ENCODE data around the gene SOX6. TPM values are rescaled to one million over a fixed set of nuclear protein-coding genes. Genes with fewer than 3 reads are reported as not detected.

The SOX6 gene
- total and polyA plus RNA-seq, 12 donors = 0.80 to 43.0 (median 21.2) TPM

DNA sequence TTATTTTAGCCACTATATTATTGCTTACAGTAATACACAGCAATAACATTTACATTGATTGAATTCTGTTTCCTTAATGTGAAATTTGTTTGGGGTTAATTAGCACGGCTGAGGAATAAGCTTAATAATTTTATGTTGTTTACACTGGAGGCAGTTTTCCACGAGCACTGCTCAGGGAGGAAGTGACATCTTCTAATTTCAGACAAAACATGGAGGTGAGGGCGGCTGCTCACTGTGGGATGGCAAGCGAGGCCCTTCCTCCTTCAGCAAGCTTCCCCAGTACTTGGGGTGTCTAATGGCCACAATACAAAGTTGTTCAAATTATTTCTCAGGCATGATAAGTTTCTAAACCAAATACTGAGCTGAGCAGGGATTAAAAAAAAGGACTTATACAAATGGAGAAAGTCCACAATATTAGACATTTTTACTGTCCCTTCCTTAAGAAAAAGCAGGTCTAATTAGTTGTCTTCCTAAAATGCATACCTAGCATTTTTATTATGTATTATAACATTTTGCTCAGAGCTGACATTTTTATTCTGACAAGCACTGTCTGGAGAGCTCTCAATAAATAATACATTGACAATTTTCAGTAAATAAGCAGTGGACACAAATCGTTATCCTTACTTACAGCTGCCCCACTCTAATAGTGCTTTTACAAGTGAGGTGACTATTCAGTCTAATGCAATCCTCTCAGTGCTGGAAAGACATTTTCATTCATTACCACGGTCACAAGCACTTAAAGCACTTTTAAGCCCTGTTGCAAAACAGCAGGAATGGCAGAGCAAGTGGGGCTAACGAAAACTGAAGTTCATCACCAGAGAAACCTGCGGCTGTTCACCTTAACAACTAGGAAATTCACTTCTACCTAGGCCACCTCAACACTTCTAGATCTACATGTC, 56.2 kb downstream of the SOX6 start:
- H3K9me3 ChIP-seq = no peaks in the 10 kb centered on the region
- DNase-seq (no peak), ATAC-seq (peak in 2 of 8 donors; percentile 30 to 55)
- TF ChIP-seq CTCF (IDR thresholded peaks at IDR 0.05) = no peak
- H3K36me3 ChIP-seq = no peaks in the 10 kb centered on the region
- no peak overlapping the region for H3K4me3 ChIP-seq
- intact Hi-C loops (cut with DNase I) = loop anchor here in 4 of 10 donors (10.0 kb wide), 1 partner anchor 305 kb away; no protein-coding TSS in a partner anchor
- no peaks in the 10 kb centered on the region for H3K27me3 ChIP-seq
- peaks cover 0 to 25% (median 10%) of the 10 kb centered on the region in 9 donors for H3K4me1 ChIP-seq
- 64 to 80% methylated on average over 8 of the region's 8 CpGs for WGBS, 2 donors
- H3K27ac ChIP-seq = no peak overlapping the region

DNA sequence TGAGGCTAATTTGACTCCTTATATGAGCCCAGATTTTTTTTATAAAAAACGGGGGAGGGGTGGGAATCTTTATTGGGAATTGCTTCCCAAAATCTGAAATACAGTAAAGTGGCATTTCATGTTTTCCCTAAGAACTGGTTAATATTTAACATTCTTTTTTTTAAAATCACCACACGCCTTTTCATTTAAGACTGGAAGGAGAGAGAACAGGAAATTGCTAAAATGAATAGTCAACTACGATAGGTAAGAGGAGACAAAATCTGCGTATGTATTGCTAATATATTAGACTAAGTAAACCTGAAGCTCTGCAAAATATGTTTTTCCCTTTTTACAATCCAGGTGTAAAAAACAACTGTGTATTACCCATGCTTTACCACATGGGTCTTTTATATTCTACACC, 57.0 kb downstream of the SOX6 start:
- intact Hi-C loops (cut with DNase I) = loop anchor here in 4 of 10 donors (10.0 kb wide), 1 partner anchor 305 kb away; no protein-coding TSS in a partner anchor
- no peak overlapping the region for H3K27ac ChIP-seq
- no peak for TF ChIP-seq CTCF (IDR thresholded peaks at IDR 0.05)
- peaks cover 0 to 27% (median 12%) of the 10 kb centered on the region in 9 donors for H3K4me1 ChIP-seq
- WGBS, 2 donors = 88 to 92% methylated on average over 4 of the region's 4 CpGs
- H3K4me3 ChIP-seq = no peak overlapping the region
- H3K36me3 ChIP-seq = no peaks in the 10 kb centered on the region
- H3K9me3 ChIP-seq = no peaks in the 10 kb centered on the region
- no peak for ATAC-seq
- DNase-seq = no peak
- H3K27me3 ChIP-seq = no peaks in the 10 kb centered on the region

DNA sequence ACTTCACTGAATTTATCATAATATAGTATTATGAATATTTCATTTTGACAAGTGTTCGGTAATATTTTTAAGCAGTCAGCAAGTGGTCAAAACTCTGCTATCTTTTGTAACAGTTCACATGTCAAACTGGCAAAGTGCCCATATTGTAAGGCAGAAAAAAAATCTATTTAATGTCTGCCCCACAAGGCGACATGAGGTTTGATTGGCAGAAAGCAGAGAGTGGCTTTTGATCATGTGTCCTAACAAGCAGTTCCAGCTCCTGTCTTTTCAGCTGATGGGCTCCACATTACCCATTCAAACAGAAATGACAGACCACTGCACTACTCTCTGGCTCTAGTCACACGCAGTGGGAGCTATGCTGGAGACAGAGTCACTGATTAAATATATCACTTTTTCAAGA, 59.0 kb downstream of the SOX6 start:
- Histone ChIP-seq H3K27me3 (no peaks in the 10 kb centered on the region), H3K9me3 (no peaks in the 10 kb centered on the region), H3K4me3 (no peak overlapping the region), H3K4me1 (peaks cover 0 to 45% (median 33%) of the 10 kb centered on the region in 9 donors), H3K36me3 (no peaks in the 10 kb centered on the region), H3K27ac (peak overlapping the region in 3 of 10 donors; percentile 8 to 84 (median 11))
- intact Hi-C loops (cut with DNase I) = loop anchor here in 5 of 10 donors (1.0 to 10.0 kb wide), 2 partner anchors 76 to 307 kb away; no protein-coding TSS in a partner anchor
- DNase-seq (no peak), ATAC-seq (peak in 6 of 8 donors; percentile 7 to 48 (median 28))
- 35 to 50% methylated on average over 3 of the region's 3 CpGs for WGBS, 2 donors
- TF ChIP-seq CTCF (IDR thresholded peaks at IDR 0.05) = no peak

DNA sequence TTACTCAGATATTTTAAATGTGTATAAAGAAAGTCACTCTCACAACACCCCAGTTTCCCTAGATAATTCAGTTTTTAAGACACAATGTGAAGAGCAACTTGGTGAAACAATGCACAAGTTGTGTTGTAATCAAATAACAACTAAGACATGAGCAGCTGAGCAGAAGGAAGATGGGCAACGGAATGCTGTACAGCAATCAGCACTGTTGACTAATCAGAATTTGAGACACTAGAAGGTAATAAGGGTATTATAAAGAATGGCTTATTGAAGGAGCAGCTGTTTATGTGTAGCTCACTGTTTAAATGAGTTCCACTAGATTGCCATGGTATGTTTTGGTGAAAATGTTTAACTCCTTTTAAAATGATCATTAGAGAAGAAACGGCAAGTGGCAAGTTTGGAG, 60.1 kb downstream of the SOX6 start:
- intact Hi-C loops (cut with DNase I) = loop anchor here in 4 of 10 donors (10.0 kb wide), 1 partner anchor 309 kb away; no protein-coding TSS in a partner anchor
- H3K4me1 ChIP-seq = peaks cover 0 to 50% (median 34%) of the 10 kb centered on the region in 9 donors
- H3K27me3 ChIP-seq = no peaks in the 10 kb centered on the region
- no peak for TF ChIP-seq CTCF (IDR thresholded peaks at IDR 0.05)
- H3K4me3 ChIP-seq = no peak overlapping the region
- ATAC-seq (no peak), DNase-seq (no peak)
- H3K9me3 ChIP-seq = no peaks in the 10 kb centered on the region
- WGBS, 2 donors = 84 to 87% methylated on average over 2 of the region's 2 CpGs
- H3K36me3 ChIP-seq = no peaks in the 10 kb centered on the region
- H3K27ac ChIP-seq = peak overlapping the region in 4 of 10 donors; percentile 3 to 84 (median 24)
